Measurements from ENCODE around the gene ZER1. TPM values are rescaled to one million over a fixed set of nuclear protein-coding genes. Genes with fewer than 3 reads are reported as not detected.

ZER1 gene
- total RNA-seq, 4 donors from 2014 or later = 63.6 to 115 (median 105) TPM

- ATAC-seq (no peak), DNase-seq (no peak)
- Histone ChIP-seq H3K27ac (no peak overlapping the region), H3K4me1 (peaks cover 17 to 36% of the 10 kb centered on the region in 2 donors), H3K36me3 (no peaks in the 10 kb centered on the region), H3K4me3 (no peak overlapping the region), H3K9me3 (no peaks in the 10 kb centered on the region), H3K27me3 (no peaks in the 10 kb centered on the region)
- no peak for TF ChIP-seq POLR2A (IDR thresholded peaks at IDR 0.05)
- no peak for TF ChIP-seq CTCF (IDR thresholded peaks at IDR 0.05 in 4 of 5, conservative IDR thresholded peaks at IDR 0.05 in 1 of 5)
- in situ Hi-C loops (cut with MboI; ENCODE audit: low sequenced_read_pairs in 4 of 4) (no loop called here), intact Hi-C loops (cut with DNase I; ENCODE audit: low total_unique reads) (no loop called here)
Observed at GRCh38 chr9:128768606-128769005, 3.1 kb downstream of the ZER1 start.

GRCh38 chr9:128765499-128765898, 6.2 kb downstream of the ZER1 start:
- intact Hi-C loops (cut with DNase I; ENCODE audit: low total_unique reads) (no loop called here), in situ Hi-C loops (cut with MboI; ENCODE audit: low sequenced_read_pairs in 4 of 4) (no loop called here)
- H3K27ac ChIP-seq = no peak overlapping the region
- H3K4me3 ChIP-seq = no peak overlapping the region
- H3K4me1 ChIP-seq = peaks cover 20 to 41% of the 10 kb centered on the region in 2 donors
- H3K9me3 ChIP-seq = no peaks in the 10 kb centered on the region
- H3K36me3 ChIP-seq = no peaks in the 10 kb centered on the region
- ATAC-seq (no peak), DNase-seq (no peak)
- TF ChIP-seq CTCF (IDR thresholded peaks at IDR 0.05 in 4 of 5, conservative IDR thresholded peaks at IDR 0.05 in 1 of 5) (no peak), POLR2A (IDR thresholded peaks at IDR 0.05) (no peak)
- H3K27me3 ChIP-seq = no peaks in the 10 kb centered on the region

DNA sequence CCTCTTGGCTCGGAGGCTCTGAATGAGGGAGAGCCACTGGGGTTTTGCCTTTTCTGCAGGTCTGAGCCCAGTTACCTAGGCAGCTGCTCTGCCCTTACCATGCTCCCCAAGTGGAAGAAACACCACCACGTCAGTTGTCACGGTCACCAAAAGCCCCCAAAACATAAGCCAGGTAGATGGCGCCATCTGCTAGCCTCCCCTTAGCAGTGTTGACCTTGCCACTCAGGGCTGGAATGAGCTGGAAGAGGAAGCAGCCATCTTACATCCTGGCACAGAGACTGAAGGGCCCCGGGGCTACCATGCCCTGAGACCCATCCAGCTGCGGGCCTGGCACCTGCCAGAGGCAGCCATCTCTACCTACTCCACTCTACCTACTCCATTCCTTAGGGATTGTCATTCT, 7.4 kb downstream of the ZER1 start:
- in situ Hi-C loops (cut with MboI; ENCODE audit: low sequenced_read_pairs in 4 of 4) (no loop called here), intact Hi-C loops (cut with DNase I; ENCODE audit: low total_unique reads) (no loop called here)
- Histone ChIP-seq H3K4me3 (no peak overlapping the region), H3K36me3 (no peaks in the 10 kb centered on the region), H3K4me1 (peaks cover 10 to 29% of the 10 kb centered on the region in 2 donors), H3K27ac (no peak overlapping the region), H3K9me3 (no peaks in the 10 kb centered on the region), H3K27me3 (no peaks in the 10 kb centered on the region)
- ATAC-seq = no peak
- no peak for TF ChIP-seq CTCF (IDR thresholded peaks at IDR 0.05 in 4 of 5, conservative IDR thresholded peaks at IDR 0.05 in 1 of 5)
- TF ChIP-seq POLR2A (IDR thresholded peaks at IDR 0.05) = no peak
- DNase-seq = no peak

DNA sequence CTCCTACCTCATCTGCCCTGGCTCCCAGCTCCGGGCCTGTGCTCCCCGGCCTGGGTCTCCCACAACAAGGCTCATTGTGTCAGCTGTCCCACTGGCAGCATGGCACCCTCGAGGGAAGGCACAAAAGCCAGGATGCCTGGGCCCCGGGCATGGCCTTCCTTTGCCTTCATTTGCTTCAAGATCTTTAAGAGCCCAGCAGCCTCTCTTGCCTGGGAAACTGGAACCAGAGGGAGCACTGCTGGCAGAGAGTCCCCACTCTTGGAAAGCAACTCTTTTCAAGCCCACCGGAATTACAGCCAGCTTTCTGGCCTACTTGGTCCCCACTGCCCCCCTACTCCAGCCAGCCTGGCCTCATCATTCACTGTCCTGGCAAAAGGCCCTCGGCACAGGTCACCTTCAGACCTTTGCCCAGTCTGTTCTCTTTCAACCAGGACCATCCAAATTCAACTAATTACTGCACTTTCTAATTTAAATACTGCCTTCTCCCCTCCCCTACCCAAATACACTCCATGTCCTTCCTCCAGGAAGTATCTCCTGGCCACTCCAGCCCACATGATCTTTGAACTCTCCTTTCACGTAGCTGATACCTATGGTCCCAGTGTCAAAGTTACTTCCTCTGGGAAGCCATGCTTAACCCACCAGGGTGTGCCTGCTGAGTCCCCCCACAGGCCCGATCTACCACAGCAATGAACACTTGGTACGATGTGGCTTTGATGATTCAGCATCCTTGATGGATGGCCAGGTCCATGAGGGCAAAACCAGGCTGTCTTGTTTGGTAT, 8.9 kb downstream of the ZER1 start:
- H3K9me3 ChIP-seq = no peaks in the 10 kb centered on the region
- H3K4me1 ChIP-seq = peaks cover 10 to 16% of the 10 kb centered on the region in 2 donors
- ATAC-seq = no peak
- no peak for TF ChIP-seq POLR2A (IDR thresholded peaks at IDR 0.05)
- no peak for TF ChIP-seq CTCF (IDR thresholded peaks at IDR 0.05 in 4 of 5, conservative IDR thresholded peaks at IDR 0.05 in 1 of 5)
- no peak overlapping the region for H3K4me3 ChIP-seq
- intact Hi-C loops (cut with DNase I; ENCODE audit: low total_unique reads) = no loop called here
- in situ Hi-C loops (cut with MboI; ENCODE audit: low sequenced_read_pairs in 4 of 4) = no loop called here
- peak overlapping the region in 1 of 4 donors; percentile 27 for H3K27ac ChIP-seq
- H3K27me3 ChIP-seq = no peaks in the 10 kb centered on the region
- no peaks in the 10 kb centered on the region for H3K36me3 ChIP-seq
- no peak for DNase-seq

Measured in gastrocnemius medialis (tissue), 4 donors.